Uterus (tissue), 4 donors: ENCODE results near the gene MS4A10. TPM values are rescaled to one million over a fixed set of nuclear protein-coding genes. Genes with fewer than 3 reads are reported as not detected.

Experiments
- DNase-seq, 2 donors: peaks; one replicate each; pipeline ENCODE4 v3.0.0-alpha.2; 2019 to 2020
- H3K27ac ChIP-seq, 2 donors: fragments of 200-600 bp; sonication (generic); 1 replicate in 1 of 2; 2 replicates in 1 of 2; pipeline ENCODE4 v1.5.1; 2016 to 2018
- H3K27me3 ChIP-seq, 2 donors: fragments of 200-600 bp; sonication (generic); one replicate each; pipeline ENCODE4 v1.5.1; 2018 to 2019; ENCODE audit warnings: control low read depth in 1 of 2
- H3K36me3 ChIP-seq, 2 donors: fragments of 200-600 bp; sonication (generic); one replicate each; pipeline ENCODE4 v1.5.1; 2019; ENCODE audit warnings: control low read depth in 1 of 2
- H3K4me1 ChIP-seq, 2 donors: fragments of 200-600 bp; sonication (generic); one replicate each; pipeline ENCODE4 v1.5.1; 2018 to 2019; ENCODE audit warnings: control low read depth in 1 of 2
- H3K4me3 ChIP-seq, 2 donors: fragments of 200-600 bp; sonication (generic); 1 replicate in 1 of 2; 2 replicates in 1 of 2; pipeline ENCODE4 v1.5.1; 2018 to 2019; ENCODE audit warnings: mild to moderate bottlenecking in 1 of 2
- H3K9me3 ChIP-seq, 2 donors: fragments of 200-600 bp; sonication (generic); one replicate each; pipeline ENCODE4 v1.5.1; 2019; ENCODE audit warnings: control low read depth in 1 of 2
- POLR2A ChIP-seq, 2 donors: fragments of 450-650 bp; IDR thresholded peaks; one replicate each; pipeline ENCODE4 v1.6.1; 2016; ENCODE audit warnings: antibody characterized with exemption in 2 of 2, mild to moderate bottlenecking in 1 of 2, moderate library complexity in 1 of 2
- intact Hi-C: fragments of 100-400 bp; cut with DNase I; formaldehyde crosslinking; loops from one replicate; pipeline ENCODE4 v1.15.1; 2023; ENCODE audit warnings: low total_unique reads
- total RNA-seq, 4 donors: library from RNA; depleted of rRNA in 3 of 4; stranded (reverse); fragments of >200 nt in 3 of 4; gene quantifications; one replicate each; pipeline versions ENCODE4 v1.1.0 to v1.2.4, GENCODE V29; 2014 to 2023
- TF ChIP-seq, protein P1 (sequence below), 4 experiments: fragments of 200-600 bp in 2 of 4; fragments of 450-650 bp in 2 of 4; sonication (generic) in 2 of 4; IDR thresholded peaks; one replicate each; pipeline ENCODE4 v1.5.1; 2016 to 2019; ENCODE audit warnings: antibody characterized with exemption in 4 of 4, mild to moderate bottlenecking in 2 of 4, moderate library complexity in 1 of 4
- donor health status: DM: yes; HTN: yes; CAD: no.

The MS4A10 gene
- total RNA-seq, 4 donors from 2014 or later, result not detected

DNA sequence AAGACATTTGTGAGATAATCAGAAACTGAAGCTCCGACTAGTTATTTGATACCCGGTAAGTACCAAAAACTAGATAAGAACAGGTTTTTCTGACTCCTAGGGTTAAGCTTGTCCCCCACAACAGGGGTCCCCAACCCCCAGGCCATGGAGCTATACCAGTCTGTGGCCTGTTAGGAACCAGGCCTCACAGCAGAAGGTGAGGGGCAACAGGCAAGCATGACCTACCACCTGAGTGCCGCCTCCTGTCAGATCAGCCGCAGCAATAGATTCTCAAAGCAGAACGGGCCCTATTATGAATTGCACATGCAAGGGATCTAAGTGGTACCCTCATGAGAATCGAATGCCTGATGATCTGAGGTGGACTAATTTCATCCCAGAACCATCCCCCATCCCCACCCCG lies 1.2 kb upstream of the MS4A10 start:
- H3K27me3 ChIP-seq, result no peaks in the 10 kb centered on the region
- no peak overlapping the region for H3K27ac ChIP-seq
- H3K9me3 ChIP-seq, result no peaks in the 10 kb centered on the region
- no peaks in the 10 kb centered on the region for H3K4me1 ChIP-seq
- no peak overlapping the region for H3K4me3 ChIP-seq
- TF ChIP-seq, protein P1, sequence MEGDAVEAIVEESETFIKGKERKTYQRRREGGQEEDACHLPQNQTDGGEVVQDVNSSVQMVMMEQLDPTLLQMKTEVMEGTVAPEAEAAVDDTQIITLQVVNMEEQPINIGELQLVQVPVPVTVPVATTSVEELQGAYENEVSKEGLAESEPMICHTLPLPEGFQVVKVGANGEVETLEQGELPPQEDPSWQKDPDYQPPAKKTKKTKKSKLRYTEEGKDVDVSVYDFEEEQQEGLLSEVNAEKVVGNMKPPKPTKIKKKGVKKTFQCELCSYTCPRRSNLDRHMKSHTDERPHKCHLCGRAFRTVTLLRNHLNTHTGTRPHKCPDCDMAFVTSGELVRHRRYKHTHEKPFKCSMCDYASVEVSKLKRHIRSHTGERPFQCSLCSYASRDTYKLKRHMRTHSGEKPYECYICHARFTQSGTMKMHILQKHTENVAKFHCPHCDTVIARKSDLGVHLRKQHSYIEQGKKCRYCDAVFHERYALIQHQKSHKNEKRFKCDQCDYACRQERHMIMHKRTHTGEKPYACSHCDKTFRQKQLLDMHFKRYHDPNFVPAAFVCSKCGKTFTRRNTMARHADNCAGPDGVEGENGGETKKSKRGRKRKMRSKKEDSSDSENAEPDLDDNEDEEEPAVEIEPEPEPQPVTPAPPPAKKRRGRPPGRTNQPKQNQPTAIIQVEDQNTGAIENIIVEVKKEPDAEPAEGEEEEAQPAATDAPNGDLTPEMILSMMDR (IDR thresholded peaks at IDR 0.05), result no peak
- no peak for TF ChIP-seq POLR2A (IDR thresholded peaks at IDR 0.05)
- H3K36me3 ChIP-seq, result no peaks in the 10 kb centered on the region
- DNase-seq, result no peak
- intact Hi-C loops, result no loop called here

DNA sequence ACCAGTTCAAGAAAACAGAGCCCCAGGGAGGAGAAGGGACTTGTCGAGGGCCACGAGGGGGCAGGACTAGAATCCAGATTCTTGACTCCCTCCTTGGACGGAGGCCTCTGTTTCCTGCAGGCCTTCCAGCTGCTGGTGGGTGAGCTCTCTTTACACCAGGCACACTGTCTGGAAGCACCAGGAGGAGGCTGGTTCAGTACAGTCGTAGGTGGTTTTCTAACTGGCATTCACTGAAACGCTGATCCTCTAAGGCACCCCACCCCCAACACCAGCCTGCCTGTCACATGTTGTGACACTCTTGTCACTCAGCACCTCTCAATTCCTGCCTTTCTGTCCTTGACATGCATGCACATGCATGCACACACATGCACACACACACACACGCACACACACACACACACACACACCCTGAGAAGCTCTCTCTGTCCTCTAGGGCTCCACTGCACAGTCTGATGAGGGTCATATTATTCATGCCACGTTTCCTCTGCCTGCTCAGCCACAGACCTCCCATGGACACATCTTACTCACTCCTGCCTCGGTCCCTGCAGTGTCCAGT lies 751 bp downstream of the MS4A10 start:
- H3K27ac ChIP-seq, result no peak overlapping the region
- no peaks in the 10 kb centered on the region for H3K9me3 ChIP-seq
- no peaks in the 10 kb centered on the region for H3K27me3 ChIP-seq
- no peak for DNase-seq
- intact Hi-C loops, result no loop called here
- TF ChIP-seq, protein P1 (IDR thresholded peaks at IDR 0.05), result no peak
- TF ChIP-seq POLR2A (IDR thresholded peaks at IDR 0.05), result no peak
- H3K4me1 ChIP-seq, result no peaks in the 10 kb centered on the region
- no peak overlapping the region for H3K4me3 ChIP-seq
- H3K36me3 ChIP-seq, result no peaks in the 10 kb centered on the region

DNA sequence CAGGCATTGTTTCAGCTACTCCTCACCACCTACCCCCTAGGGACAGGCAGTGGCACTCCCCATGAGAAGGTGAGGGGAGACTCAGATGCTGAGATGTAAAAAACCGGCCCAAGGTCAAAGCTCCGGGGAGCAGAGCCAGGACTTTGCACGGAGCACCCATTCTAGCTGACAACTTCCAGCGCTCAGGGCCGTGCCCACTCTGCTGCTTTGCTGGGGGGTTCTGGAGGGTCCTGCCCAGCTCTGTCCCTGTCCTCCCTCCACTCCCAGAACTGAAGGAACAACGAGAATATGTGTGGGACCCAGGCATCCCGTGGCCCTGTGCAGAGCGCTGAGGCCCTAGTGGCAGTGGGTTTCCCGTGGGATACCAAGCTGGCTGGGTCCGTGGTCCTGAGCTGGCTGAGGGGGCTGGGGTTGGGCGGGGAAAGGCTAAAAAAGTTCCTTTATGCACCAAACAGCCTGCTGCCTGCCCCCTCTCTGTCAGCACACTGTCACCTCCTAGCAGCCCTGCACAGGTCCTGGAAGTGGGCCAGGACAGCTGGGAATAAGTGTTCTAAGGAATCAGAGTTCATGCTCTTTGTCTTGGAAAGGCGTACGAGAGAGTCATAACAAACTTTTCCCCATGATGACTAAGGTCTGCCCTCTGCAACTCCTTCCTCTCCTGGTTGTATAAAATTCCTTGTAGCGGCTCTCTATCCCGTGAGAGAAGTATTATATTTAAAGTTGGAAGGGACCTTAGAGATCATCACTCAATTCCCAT lies 1.9 kb downstream of the MS4A10 start:
- H3K36me3 ChIP-seq, result no peaks in the 10 kb centered on the region
- no peaks in the 10 kb centered on the region for H3K4me1 ChIP-seq
- H3K27me3 ChIP-seq, result no peaks in the 10 kb centered on the region
- no peak for TF ChIP-seq POLR2A (IDR thresholded peaks at IDR 0.05)
- TF ChIP-seq, protein P1 (IDR thresholded peaks at IDR 0.05), result no peak
- no peaks in the 10 kb centered on the region for H3K9me3 ChIP-seq
- intact Hi-C loops, result no loop called here
- DNase-seq, result peak; percentile 60 to 61
- no peak overlapping the region for H3K4me3 ChIP-seq
- no peak overlapping the region for H3K27ac ChIP-seq

DNA sequence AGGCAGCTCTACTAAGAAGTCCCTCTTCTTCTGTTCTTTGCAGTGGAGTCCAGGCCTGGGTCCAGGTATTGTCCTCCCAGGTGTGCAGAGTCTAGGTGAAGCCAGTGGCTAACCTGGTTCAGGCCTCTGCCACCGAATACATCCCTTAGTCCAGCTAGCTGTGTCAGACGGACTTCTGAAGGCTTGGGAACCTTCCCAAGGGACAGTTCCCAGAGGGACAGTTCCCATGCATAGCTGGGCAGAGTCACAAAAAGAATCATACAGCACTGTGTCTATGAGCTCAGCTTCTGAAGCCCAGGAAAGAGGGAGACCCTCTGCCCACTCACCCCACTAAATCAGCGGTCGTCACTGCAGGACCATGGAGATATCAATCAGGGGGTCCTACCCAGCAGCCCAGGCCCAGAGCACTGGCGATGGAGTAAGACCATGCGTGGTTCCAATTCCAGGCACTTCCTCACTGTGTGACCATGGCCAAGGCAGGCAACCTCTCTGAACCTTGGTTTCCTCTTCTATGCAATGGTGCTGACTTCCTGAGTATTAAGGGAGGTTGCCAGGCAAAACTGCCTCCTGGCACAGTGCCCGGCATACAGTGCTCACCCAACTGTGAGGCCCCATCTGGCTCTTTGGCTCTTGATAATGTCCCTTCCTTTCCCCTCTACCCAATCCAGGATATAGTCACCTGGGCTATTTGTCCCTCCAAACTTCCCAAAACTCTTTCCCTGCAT lies 3.4 kb downstream of the MS4A10 start:
- TF ChIP-seq POLR2A (IDR thresholded peaks at IDR 0.05), result no peak
- TF ChIP-seq, protein P1 (IDR thresholded peaks at IDR 0.05), result no peak
- intact Hi-C loops, result no loop called here
- no peak overlapping the region for H3K4me3 ChIP-seq
- no peaks in the 10 kb centered on the region for H3K27me3 ChIP-seq
- H3K4me1 ChIP-seq, result no peaks in the 10 kb centered on the region
- H3K36me3 ChIP-seq, result no peaks in the 10 kb centered on the region
- DNase-seq, result no peak
- H3K9me3 ChIP-seq, result no peaks in the 10 kb centered on the region
- H3K27ac ChIP-seq, result no peak overlapping the region

DNA sequence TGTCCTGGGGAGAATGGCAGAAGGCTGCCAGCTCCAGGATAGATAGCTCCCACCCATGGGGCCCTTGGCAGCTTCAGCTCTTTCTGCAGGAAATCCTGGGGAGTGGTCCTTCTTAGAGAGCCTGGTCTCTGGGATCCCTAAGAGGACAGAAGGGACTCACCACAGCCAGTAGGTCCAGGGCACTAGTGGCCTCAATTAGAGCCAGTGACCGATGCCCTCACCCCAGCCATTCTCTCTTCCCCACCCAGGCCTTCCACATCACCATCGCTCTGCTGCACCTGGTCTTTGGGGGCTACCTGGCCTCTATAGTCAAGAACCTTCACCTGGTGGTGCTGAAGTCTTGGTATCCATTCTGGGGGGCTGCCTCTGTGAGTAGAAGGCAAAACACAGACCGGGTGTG lies 5.6 kb downstream of the MS4A10 start:
- Histone ChIP-seq H3K4me1 (no peaks in the 10 kb centered on the region), H3K27me3 (no peaks in the 10 kb centered on the region), H3K36me3 (no peaks in the 10 kb centered on the region), H3K4me3 (no peak overlapping the region), H3K9me3 (no peaks in the 10 kb centered on the region), H3K27ac (no peak overlapping the region)
- no peak for TF ChIP-seq POLR2A (IDR thresholded peaks at IDR 0.05)
- TF ChIP-seq, protein P1 (IDR thresholded peaks at IDR 0.05), result no peak
- intact Hi-C loops, result no loop called here
- no peak for DNase-seq
